AG04450 (cell line): ENCODE measurements around the gene TSPAN16. TPM values are rescaled to one million over a fixed set of nuclear protein-coding genes. Genes with fewer than 3 reads are reported as not detected.

Experiments used
- CTCF ChIA-PET: fragments of 300-600, 350-600 bp; formaldehyde crosslinking; extraction: SDS; loops from one replicate; lab custom pipeline; 2022; ENCODE audit warnings: antibody characterized with exemption, inconsistent platforms; lab: Charles Lee
- POLR2A ChIA-PET: fragments of 350-600 bp; formaldehyde crosslinking; extraction: SDS; loops from one replicate; lab custom pipeline; 2021; ENCODE audit warnings: antibody characterized with exemption, inconsistent platforms; lab: Yijun Ruan, JAX
- DNase-seq: peaks from one replicate; pipeline ENCODE4 v3.0.0-alpha.2; 2011; ENCODE audit warnings: low read depth, low spot score
- H3K27ac ChIP-seq: one replicate; pipeline ENCODE4 v1.5.1; 2012; ENCODE audit warnings: low read depth, low read length, control low read depth
- H3K27me3 ChIP-seq: one replicate; pipeline ENCODE4 v1.6.0; 2012; ENCODE audit warnings: low read length; ENCODE audit not compliant: control insufficient read depth, insufficient read depth
- H3K4me3 ChIP-seq: 2 replicates; pipeline ENCODE4 v1.5.1; 2011; ENCODE audit warnings: mild to moderate bottlenecking, low read depth, low read length, control low read depth
- H3K9me3 ChIP-seq: 2 replicates; pipeline ENCODE4 v1.5.1; 2012; ENCODE audit warnings: low read length; ENCODE audit not compliant: control insufficient read depth, insufficient read depth
- CTCF ChIP-seq: IDR thresholded peaks from 2 replicates; pipeline ENCODE4 v1.5.1; 2011; ENCODE audit warnings: low read depth, low read length, control low read depth, inconsistent platforms
- polyA minus RNA-seq: library from RNA; depleted of rRNA, polyadenylated mRNA; stranded (reverse); fragments of >200 nt; gene quantifications from 2 replicates; pipeline ENCODE4 v1.2.3, GENCODE V29; 2011; rRNA and poly(A)+ RNA removed
- polyA plus RNA-seq: library from polyadenylated mRNA; depleted of rRNA; stranded (reverse); fragments of >200 nt; gene quantifications from 2 replicates; pipeline ENCODE4 v1.2.3, GENCODE V29; 2011; rRNA removed

Gene TSPAN16
- polyA plus RNA-seq (not detected in 2 replicates), polyA minus RNA-seq (not detected in 2 replicates)

- TF ChIP-seq CTCF, result no peak
- Histone ChIP-seq H3K9me3 (peaks cover 3% of the 10 kb centered on the region; the same call in 1 of the 2 replicates), H3K27me3 (peaks cover 7% of the 10 kb centered on the region), H3K4me3 (no peak within 1 kb of the TSS), H3K27ac (no peak within 1 kb of the TSS)
- ChIA-PET POLR2A (no interaction called here), CTCF (interaction anchor here (1.0 to 2.3 kb wide), 2 partner anchors 79 to 139 kb away, joined by 4 to 10 read pairs; partner anchors contain the start of genes ODAD3, PRKCSH and SWSAP1)
- no peak for DNase-seq
Measured at GRCh38 chr19:11295665-11296245, at the start of gene TSPAN16. TSS of gene TSPAN16 (plus strand) at chr19:11296160. CDS start at chr19:11296298, 138 bp downstream.

- CTCF ChIA-PET, result interaction anchor here (1.0 kb wide), 1 partner anchor 15 kb away, joined by 3 read pairs; the partner anchor contains the start of gene DOCK6
Measured at GRCh38 chr19:11246941-11247340, 49.0 kb upstream of the TSPAN16 start.

GRCh38 chr19:11247391-11247790 is 48.6 kb upstream of the TSPAN16 start:
- POLR2A ChIA-PET, result no interaction called here
- no peaks in the 10 kb centered on the region; the same call in 1 of the 2 replicates for H3K9me3 ChIP-seq
- no peak for DNase-seq

More at GRCh38 chr19:11246941-11247340, 49.0 kb upstream of the TSPAN16 start:
- no peak for TF ChIP-seq CTCF
- no peak for DNase-seq
- Histone ChIP-seq H3K9me3 (no peaks in the 10 kb centered on the region; the same call in 1 of the 2 replicates), H3K4me3 (no peak overlapping the region), H3K27ac (no peak overlapping the region), H3K27me3 (no peaks in the 10 kb centered on the region)
- POLR2A ChIA-PET, result no interaction called here

GRCh38 chr19:11247934-11248333 is 48.0 kb upstream of the TSPAN16 start:
- Histone ChIP-seq H3K4me3 (no peak overlapping the region), H3K27ac (no peak overlapping the region), H3K9me3 (no peaks in the 10 kb centered on the region; the same call in 1 of the 2 replicates), H3K27me3 (no peaks in the 10 kb centered on the region)
- DNase-seq, result no peak
- POLR2A ChIA-PET, result no interaction called here
- CTCF ChIA-PET, result no interaction called here
- TF ChIP-seq CTCF, result no peak

More at GRCh38 chr19:11247391-11247790, 48.6 kb upstream of the TSPAN16 start:
- no peaks in the 10 kb centered on the region for H3K27me3 ChIP-seq
- CTCF ChIA-PET, result interaction anchor here (1.0 kb wide), 1 partner anchor 15 kb away, joined by 3 read pairs; the partner anchor contains the start of gene DOCK6
- H3K4me3 ChIP-seq, result no peak overlapping the region
- TF ChIP-seq CTCF, result no peak
- no peak overlapping the region for H3K27ac ChIP-seq

- H3K27me3 ChIP-seq, result no peaks in the 10 kb centered on the region
- POLR2A ChIA-PET, result no interaction called here
- CTCF ChIA-PET, result no interaction called here
- TF ChIP-seq CTCF, result no peak
- no peak overlapping the region for H3K4me3 ChIP-seq
- H3K27ac ChIP-seq, result no peak overlapping the region
- DNase-seq, result no peak
- no peaks in the 10 kb centered on the region; the same call in 1 of the 2 replicates for H3K9me3 ChIP-seq
Measured at GRCh38 chr19:11248852-11249251, 47.1 kb upstream of the TSPAN16 start.
